GM12878 (cell line): ENCODE measurements around the gene INO80D. TPM values are rescaled to one million over a fixed set of nuclear protein-coding genes. Genes with fewer than 3 reads are reported as not detected.
"Not testable (repeated sequence)": the region's sequence is repeated elsewhere in the genome, so short reads cannot be mapped to it uniquely, and the experiment has no call there.

Experiments used
- ATAC-seq: fragments of 200-7000 bp; cut with Tn5 transposase; 3 replicates; pipeline ENCODE4 v1.9.1; 2020; ENCODE audit warnings: mild to moderate bottlenecking, moderate library complexity
- BruUV-seq: library from RNA; stranded (reverse); fragments of 400-500 nt; replicated peaks from 2 replicates; lab custom pipeline; 2021; lab: Mats Ljungman, UMichigan
- CTCF ChIA-PET: fragments of 300-600 bp; sonication (Branson Sonifier 250); formaldehyde crosslinking; extraction: SDS; loops from one replicate; lab custom pipeline; 2021; ENCODE audit warnings: inconsistent platforms; lab: Yijun Ruan, JAX
- POLR2A ChIA-PET: fragments of 350-600 bp; formaldehyde crosslinking; extraction: SDS; loops from one replicate; lab custom pipeline; 2021; ENCODE audit warnings: inconsistent platforms; lab: Charles Lee
- RAD21 ChIA-PET: fragments of 300-600 bp; sonication (Branson Sonifier 250); formaldehyde crosslinking; loops from one replicate; lab custom pipeline; 2023; ENCODE audit warnings: antibody characterized with exemption; ENCODE audit not compliant: unreplicated experiment; lab: Charles Lee
- SMC1A ChIA-PET: fragments of 300-600 bp; sonication (Branson Sonifier 250); formaldehyde crosslinking; loops from one replicate; lab custom pipeline; 2023; ENCODE audit not compliant: unreplicated experiment, uncharacterized antibody; lab: Charles Lee
- DNase-seq: peaks from one replicate; pipeline ENCODE4 v3.0.0-alpha.2; 2011; ENCODE audit warnings: low read depth, low spot score
- FAIRE-seq: peaks from 3 replicates; lab custom pipeline; 2011; peaks lifted over from hg19 to GRCh38; lab: Jason Lieb, UNC
- H2AFZ ChIP-seq: 2 replicates; pipeline ENCODE4 v1.6.0; 2011; ENCODE audit warnings: low read depth, low read length, control low read depth; ENCODE audit not compliant: control insufficient read depth
- H3K27ac ChIP-seq: 2 replicates; pipeline ENCODE4 v1.5.1; 2011; ENCODE audit warnings: control low read depth; ENCODE audit not compliant: control insufficient read depth, insufficient read depth
- H3K27me3 ChIP-seq, 2 experiments: replicated peaks in 1 of 2; 2 replicates each; pipeline versions ENCODE4 v1.6.0 to v1.6.1; 2011; ENCODE audit warnings: low read length in 1 of 2; ENCODE audit not compliant: control insufficient read depth in 2 of 2, insufficient read depth in 2 of 2
- H3K36me3 ChIP-seq, 2 experiments: 2 replicates each; pipeline ENCODE4 v1.5.1; 2011; ENCODE audit warnings: low read length in 1 of 2; ENCODE audit not compliant: control insufficient read depth in 2 of 2, insufficient read depth in 2 of 2
- H3K4me1 ChIP-seq: 2 replicates; pipeline ENCODE4 v1.6.1; 2011; ENCODE audit warnings: mild to moderate bottlenecking, low read length, moderate library complexity, mixed read lengths; ENCODE audit not compliant: control insufficient read depth, insufficient read depth
- H3K4me2 ChIP-seq: 2 replicates; pipeline ENCODE4 v1.6.0; 2011; ENCODE audit warnings: control low read depth; ENCODE audit not compliant: control insufficient read depth, insufficient read depth
- H3K4me3 ChIP-seq: fragments of 200-600 bp; sonication (generic); 2 replicates; pipeline ENCODE4 v1.5.1; 2016
- H3K79me2 ChIP-seq: 2 replicates; pipeline ENCODE4 v1.6.0; 2011; ENCODE audit warnings: low read length; ENCODE audit not compliant: control insufficient read depth, insufficient read depth
- H3K9ac ChIP-seq: 2 replicates; pipeline ENCODE4 v1.8.0; 2011; ENCODE audit warnings: low read length, control low read depth, mixed read lengths; ENCODE audit not compliant: control insufficient read depth, insufficient read depth
- H3K9me3 ChIP-seq: replicated peaks from 3 replicates; pipeline ENCODE4 v1.5.1; 2011; ENCODE audit warnings: mild to moderate bottlenecking, low read length; ENCODE audit not compliant: control insufficient read depth, insufficient read depth
- H4K20me1 ChIP-seq: 2 replicates; pipeline ENCODE4 v1.6.0; 2011; ENCODE audit not compliant: control insufficient read depth, insufficient read depth
- FOS ChIP-seq: IDR thresholded peaks from 3 replicates; pipeline ENCODE4 v1.6.1; 2011; ENCODE audit warnings: borderline replicate concordance; ENCODE audit not compliant: insufficient read length; ENCODE audit errors: extremely low read depth
- SP1 ChIP-seq: IDR thresholded peaks from one replicate; pipeline ENCODE4 v1.6.1; 2011; ENCODE audit warnings: low read depth, low read length
- TAF1 ChIP-seq: IDR thresholded peaks from 2 replicates; pipeline ENCODE4 v1.6.1; 2011; ENCODE audit warnings: mild to moderate bottlenecking, low read depth, low read length, borderline replicate concordance
- TCF7 ChIP-seq: IDR thresholded peaks from 2 replicates; pipeline ENCODE4 v1.6.1; 2014; ENCODE audit warnings: antibody characterized with exemption, borderline replicate concordance
- ZNF274 ChIP-seq: IDR thresholded peaks from one replicate; pipeline ENCODE4 v1.8.0; 2011; ENCODE audit not compliant: insufficient read length, insufficient read depth
- WGBS: methylation state at CpG from one replicate; pipeline ENCODE4 v1.1.6; 2016; ENCODE audit warnings: low lambda C conversion rate; ENCODE audit not compliant: insufficient replicate concordance, insufficient coverage; ENCODE audit errors: missing lambda C conversion rate; 5-methylcytosine and 5-hydroxymethylcytosine counted together
- in situ Hi-C: fragments of 300-500 bp; cut with MboI; formaldehyde crosslinking; loops from 9 replicates; pipeline ENCODE4 v1.14.3; 2018; ENCODE audit warnings: mixed read lengths
- intact Hi-C: fragments of 100-400 bp; cut with micrococcal nuclease; formaldehyde crosslinking; loops from one replicate; pipeline ENCODE4 v1.14.2; 2022; ENCODE audit not compliant: unreplicated experiment
- polyA plus RNA-seq, 11 experiments: library from polyadenylated mRNA; depleted of rRNA in 4 of 11; unstranded in 6 of 11; stranded (reverse) in 5 of 11; fragments of >200 nt; fragmentation: Nextera tagmentation in 4 of 11; fragmentation: Illumina TruSeq in 1 of 11; extraction: Ambion mirVana in 4 of 11; extraction: Trizol in 1 of 11; gene quantifications; 1 replicate in 1 of 11; 2 replicates in 10 of 11; pipeline versions ENCODE4 v1.2.1 to v1.2.3, GENCODE V29; 2011 to 2016; ENCODE audit warnings: inconsistent platforms in 2 of 11, missing spikeins in 2 of 11, low read depth in 1 of 11
- total RNA-seq, 4 experiments: library from RNA; depleted of rRNA in 3 of 4; stranded (reverse); fragments of >200 nt in 3 of 4; fragmentation: Illumina TruSeq in 1 of 4; extraction: Trizol in 1 of 4; gene quantifications; 2 replicates each; pipeline versions ENCODE4 v1.2.1 to v1.2.3, GENCODE V29; 2013 to 2021
- TF ChIP-seq, protein P1 (sequence below): IDR thresholded peaks from 2 replicates; pipeline ENCODE4 v1.6.1; 2012; ENCODE audit warnings: low read depth, low read length, improper control_type of control experiment
- TF ChIP-seq, protein P2 (sequence below): IDR thresholded peaks from 2 replicates; pipeline ENCODE4 v1.6.1; 2012; ENCODE audit warnings: improper control_type of control experiment, low read depth, low read length; ENCODE audit not compliant: insufficient replicate concordance

INO80D gene
- total and polyA plus RNA-seq, 10 of the 15 experiments (the other 5 are each of a cell fraction or from before 2014, with no cell fraction given), result 0.73 to 16.3 (median 4.7) TPM

DNA sequence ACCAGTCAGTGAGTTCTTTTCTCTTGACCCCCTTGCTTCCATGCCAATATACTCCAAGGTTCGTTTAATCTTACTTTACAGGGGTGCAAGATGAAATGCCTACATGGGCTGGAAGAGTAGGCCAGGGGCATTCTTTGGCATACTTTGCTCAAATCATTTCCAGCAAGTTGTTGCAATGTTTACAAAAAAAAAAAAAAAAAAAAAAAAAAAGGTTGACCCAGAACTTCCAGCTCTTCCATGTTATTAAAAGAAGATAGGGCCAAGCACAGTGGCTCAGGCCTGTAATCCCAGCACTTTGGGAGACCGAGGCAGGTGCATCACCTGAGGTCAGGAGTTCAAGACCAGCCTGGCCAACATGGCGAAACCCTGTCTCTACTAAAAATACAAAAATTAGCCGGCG lies 8.1 kb downstream of the INO80D start:
- DNase-seq, H3K27ac ChIP-seq, H3K9me3 ChIP-seq, H3K4me2 ChIP-seq, H4K20me1 ChIP-seq, intact Hi-C loops, BruUV-seq, H3K4me3 ChIP-seq, H3K9ac ChIP-seq, H3K27me3 ChIP-seq, H2AFZ ChIP-seq, FAIRE-seq, H3K36me3 ChIP-seq, in situ Hi-C loops, ATAC-seq: not testable (repeated sequence)
- ChIA-PET POLR2A (interaction anchor here (0.6 kb wide), 2 partner anchors 14 to 1645 kb away, joined by 3 to 5 read pairs; no protein-coding TSS in a partner anchor), SMC1A (interaction anchor here (0.8 to 1.2 kb wide), 2 partner anchors 11 to 24 kb away, joined by 3 to 4 read pairs; no protein-coding TSS in a partner anchor), RAD21 (interaction anchor here (1.4 kb wide), 1 partner anchor 13 kb away, joined by 4 read pairs; no protein-coding TSS in a partner anchor), CTCF (interaction anchor here (1.0 kb wide), 1 partner anchor 8 kb away, joined by 4 read pairs; the partner anchor contains the start of gene INO80D)
- Histone ChIP-seq H3K79me2 (peaks cover 65% of the 10 kb centered on the region), H3K4me1 (peaks cover 13% of the 10 kb centered on the region)
- 93% methylated on average over 5 of the region's 5 CpGs for WGBS

DNA sequence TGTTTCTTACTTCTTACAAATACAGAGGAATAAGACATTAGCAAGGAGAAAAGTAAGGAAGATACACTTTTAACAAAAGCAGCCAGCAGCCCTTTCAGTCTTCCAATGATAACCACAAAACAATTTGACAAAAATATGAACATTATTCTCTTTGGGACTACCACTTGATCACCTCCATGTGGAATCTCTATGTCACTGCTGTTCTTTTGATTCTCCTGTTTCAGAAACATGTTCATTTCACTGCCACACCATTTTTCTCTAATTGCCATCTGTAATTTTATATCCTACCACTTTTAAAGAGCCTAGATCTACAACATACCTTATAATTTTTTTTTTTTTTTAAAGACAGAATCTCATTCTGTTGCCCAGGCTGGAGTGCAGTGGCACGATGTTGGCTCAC lies 10.9 kb downstream of the INO80D start:
- H3K4me3 ChIP-seq, result no peak overlapping the region
- TF ChIP-seq, protein P1, sequence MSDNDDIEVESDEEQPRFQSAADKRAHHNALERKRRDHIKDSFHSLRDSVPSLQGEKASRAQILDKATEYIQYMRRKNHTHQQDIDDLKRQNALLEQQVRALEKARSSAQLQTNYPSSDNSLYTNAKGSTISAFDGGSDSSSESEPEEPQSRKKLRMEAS, result no peak
- TF ChIP-seq TAF1, result no peak
- TF ChIP-seq, protein P2, sequence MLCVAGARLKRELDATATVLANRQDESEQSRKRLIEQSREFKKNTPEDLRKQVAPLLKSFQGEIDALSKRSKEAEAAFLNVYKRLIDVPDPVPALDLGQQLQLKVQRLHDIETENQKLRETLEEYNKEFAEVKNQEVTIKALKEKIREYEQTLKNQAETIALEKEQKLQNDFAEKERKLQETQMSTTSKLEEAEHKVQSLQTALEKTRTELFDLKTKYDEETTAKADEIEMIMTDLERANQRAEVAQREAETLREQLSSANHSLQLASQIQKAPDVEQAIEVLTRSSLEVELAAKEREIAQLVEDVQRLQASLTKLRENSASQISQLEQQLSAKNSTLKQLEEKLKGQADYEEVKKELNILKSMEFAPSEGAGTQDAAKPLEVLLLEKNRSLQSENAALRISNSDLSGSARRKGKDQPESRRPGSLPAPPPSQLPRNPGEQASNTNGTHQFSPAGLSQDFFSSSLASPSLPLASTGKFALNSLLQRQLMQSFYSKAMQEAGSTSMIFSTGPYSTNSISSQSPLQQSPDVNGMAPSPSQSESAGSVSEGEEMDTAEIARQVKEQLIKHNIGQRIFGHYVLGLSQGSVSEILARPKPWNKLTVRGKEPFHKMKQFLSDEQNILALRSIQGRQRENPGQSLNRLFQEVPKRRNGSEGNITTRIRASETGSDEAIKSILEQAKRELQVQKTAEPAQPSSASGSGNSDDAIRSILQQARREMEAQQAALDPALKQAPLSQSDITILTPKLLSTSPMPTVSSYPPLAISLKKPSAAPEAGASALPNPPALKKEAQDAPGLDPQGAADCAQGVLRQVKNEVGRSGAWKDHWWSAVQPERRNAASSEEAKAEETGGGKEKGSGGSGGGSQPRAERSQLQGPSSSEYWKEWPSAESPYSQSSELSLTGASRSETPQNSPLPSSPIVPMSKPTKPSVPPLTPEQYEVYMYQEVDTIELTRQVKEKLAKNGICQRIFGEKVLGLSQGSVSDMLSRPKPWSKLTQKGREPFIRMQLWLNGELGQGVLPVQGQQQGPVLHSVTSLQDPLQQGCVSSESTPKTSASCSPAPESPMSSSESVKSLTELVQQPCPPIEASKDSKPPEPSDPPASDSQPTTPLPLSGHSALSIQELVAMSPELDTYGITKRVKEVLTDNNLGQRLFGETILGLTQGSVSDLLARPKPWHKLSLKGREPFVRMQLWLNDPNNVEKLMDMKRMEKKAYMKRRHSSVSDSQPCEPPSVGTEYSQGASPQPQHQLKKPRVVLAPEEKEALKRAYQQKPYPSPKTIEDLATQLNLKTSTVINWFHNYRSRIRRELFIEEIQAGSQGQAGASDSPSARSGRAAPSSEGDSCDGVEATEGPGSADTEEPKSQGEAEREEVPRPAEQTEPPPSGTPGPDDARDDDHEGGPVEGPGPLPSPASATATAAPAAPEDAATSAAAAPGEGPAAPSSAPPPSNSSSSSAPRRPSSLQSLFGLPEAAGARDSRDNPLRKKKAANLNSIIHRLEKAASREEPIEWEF, result no peak
- no peak for TF ChIP-seq SP1
- TF ChIP-seq ZNF274, result no peak
- no peak for TF ChIP-seq TCF7
- TF ChIP-seq FOS, result no peak
- FAIRE-seq (no peak), ATAC-seq (no peak), DNase-seq (no peak)
- H3K27me3 ChIP-seq, result no peaks in the 10 kb centered on the region
- no peak overlapping the region for H2AFZ ChIP-seq
- no peak overlapping the region for H3K4me2 ChIP-seq
- ChIA-PET SMC1A (no interaction called here), CTCF (no interaction called here), POLR2A (no interaction called here), RAD21 (no interaction called here)
- WGBS, result 100% methylated on average over 1 of the region's 1 CpG
- no peak overlapping the region for H3K27ac ChIP-seq
- H3K9me3 ChIP-seq, result no peaks in the 10 kb centered on the region
- no TSS peak for BruUV-seq
- no peak overlapping the region for H3K9ac ChIP-seq
- intact Hi-C loops, result no loop called here
- H3K36me3 ChIP-seq, result no peaks in the 10 kb centered on the region; a peak in 2 of 4 replicates
- H3K79me2 ChIP-seq, result peaks cover 54% of the 10 kb centered on the region
- in situ Hi-C loops, result no loop called here
- H4K20me1 ChIP-seq, result no peaks in the 10 kb centered on the region
- no peaks in the 10 kb centered on the region for H3K4me1 ChIP-seq
